Gastrocnemius medialis (tissue), 4 donors: Measurements from ENCODE around the gene SEMA7A. TPM values are rescaled to one million over a fixed set of nuclear protein-coding genes. Genes with fewer than 3 reads are reported as not detected.

ENCODE experiments used
- ATAC-seq, 2 donors: fragments of 150-250 bp; one replicate each; pipeline ENCODE4 v1.9.1; 2016
- DNase-seq, 2 donors: peaks; one replicate each; pipeline ENCODE4 v3.0.0-alpha.2; 2019
- H3K27ac ChIP-seq, 4 donors: fragments of 200-600 bp; sonication (generic); 1 replicate in 1 of 4; 2 replicates in 3 of 4; pipeline ENCODE4 v1.5.1; 2016 to 2018; ENCODE audit warnings: mild to moderate bottlenecking in 2 of 4, moderate library complexity in 1 of 4
- H3K27me3 ChIP-seq, 3 donors: fragments of 200-600 bp; sonication (generic) in 2 of 3; 1 replicate in 1 of 3; 2 replicates in 2 of 3; pipeline versions ENCODE4 v1.5.1 to v1.6.0; 2016 to 2019; ENCODE audit warnings: mild to moderate bottlenecking in 1 of 3, moderate library complexity in 1 of 3
- H3K36me3 ChIP-seq, 2 donors: fragments of 200-600 bp; sonication (generic) in 1 of 2; one replicate each; pipeline ENCODE4 v1.5.1; 2017 to 2018
- H3K4me1 ChIP-seq, 2 donors: fragments of 200-600 bp; sonication (generic) in 1 of 2; one replicate each; pipeline ENCODE4 v1.5.1; 2016 to 2017; ENCODE audit warnings: mild to moderate bottlenecking in 2 of 2
- H3K4me3 ChIP-seq, 4 donors: fragments of 200-600 bp; sonication (generic) in 3 of 4; 1 replicate in 1 of 4; 2 replicates in 3 of 4; pipeline ENCODE4 v1.5.1; 2016 to 2019; ENCODE audit warnings: mild to moderate bottlenecking in 2 of 4
- H3K9me3 ChIP-seq, 3 donors: fragments of 200-600 bp; sonication (generic) in 2 of 3; 1 replicate in 1 of 3; 2 replicates in 2 of 3; pipeline ENCODE4 v1.5.1; 2016 to 2019
- CTCF ChIP-seq, 5 experiments: fragments of 450-650 bp in 3 of 5; fragments of 200-600 bp in 2 of 5; sonication (generic) in 2 of 5; IDR thresholded peaks in 4 of 5; conservative IDR thresholded peaks in 1 of 5; 1 replicate in 4 of 5; 2 replicates in 1 of 5; pipeline ENCODE4 v1.5.1; 2016 to 2019; ENCODE audit warnings: antibody characterized with exemption in 5 of 5, mild to moderate bottlenecking in 3 of 5, moderate library complexity in 3 of 5
- POLR2A ChIP-seq, 2 donors: fragments of 450-650 bp; IDR thresholded peaks; one replicate each; pipeline ENCODE4 v1.6.1; 2017; ENCODE audit warnings: antibody characterized with exemption in 2 of 2, mild to moderate bottlenecking in 2 of 2, moderate library complexity in 2 of 2
- in situ Hi-C, 4 donors: fragments of 200-750 bp; cut with MboI; loops; one replicate each; pipeline versions ENCODE4 v1.15.0 to v1.8.0; 2017; ENCODE audit warnings: low sequenced_read_pairs in 4 of 4
- intact Hi-C: fragments of 100-400 bp; cut with DNase I; formaldehyde crosslinking; loops from one replicate; pipeline ENCODE4 v1.15.1; 2023; ENCODE audit warnings: low total_unique reads
- total RNA-seq, 4 donors: library from RNA; depleted of rRNA; stranded (reverse); fragments of >200 nt; gene quantifications; one replicate each; pipeline versions ENCODE4 v1.1.0 to v1.2.3, GENCODE V29; 2016

SEMA7A gene
- total RNA-seq, 4 donors from 2014 or later, result 0.51 to 2.7 (median 2.4) TPM

DNA sequence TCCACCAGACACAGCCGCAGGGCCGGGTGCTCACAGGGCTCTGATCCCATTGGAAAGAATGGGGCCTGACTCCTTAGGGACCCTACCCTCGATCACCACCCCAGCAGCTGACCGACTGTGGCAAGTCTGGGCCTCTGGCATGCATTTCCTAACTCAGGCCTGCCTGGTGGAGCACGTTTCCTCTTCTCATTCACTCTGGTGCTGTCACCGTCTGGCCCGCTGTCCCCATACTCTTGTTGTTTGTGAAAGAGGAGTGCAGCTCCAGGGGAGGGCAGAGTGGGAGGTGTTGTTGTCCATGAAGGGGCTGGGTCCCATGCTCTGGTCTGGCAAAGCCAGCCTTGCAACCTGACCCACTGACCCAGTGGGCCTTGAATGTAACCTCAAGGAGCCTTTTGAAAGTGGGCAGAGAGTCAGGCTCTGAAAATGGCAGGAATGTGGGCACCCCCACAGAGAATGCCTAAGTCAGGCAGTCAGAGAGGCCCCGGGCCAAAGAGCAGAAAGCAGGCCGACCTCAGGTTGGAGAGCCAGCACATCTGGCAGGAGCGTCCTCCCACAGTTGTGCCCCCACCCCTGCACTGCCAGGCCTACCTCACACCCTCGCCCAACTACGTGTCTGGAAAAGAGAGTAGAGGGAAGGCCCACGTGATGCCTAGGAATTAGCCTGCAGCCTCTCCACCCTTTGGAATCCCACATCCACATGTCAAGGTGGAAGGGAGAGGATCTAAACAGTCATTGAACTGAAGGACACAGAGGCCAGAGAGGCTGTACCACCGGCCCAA lies 10.9 kb downstream of the SEMA7A start:
- peaks cover 18 to 32% of the 10 kb centered on the region in 2 donors for H3K4me1 ChIP-seq
- peak overlapping the region in 2 of 4 donors; percentile 44 to 76 for H3K27ac ChIP-seq
- H3K27me3 ChIP-seq, result no peaks in the 10 kb centered on the region
- in situ Hi-C loops (no loop called here), intact Hi-C loops (no loop called here)
- no peak for TF ChIP-seq POLR2A (IDR thresholded peaks at IDR 0.05)
- TF ChIP-seq CTCF (IDR thresholded peaks at IDR 0.05 in 4 of 5, conservative IDR thresholded peaks at IDR 0.05 in 1 of 5), result no peak
- no peaks in the 10 kb centered on the region for H3K9me3 ChIP-seq
- H3K4me3 ChIP-seq, result no peak overlapping the region
- DNase-seq (peak in 1 of 2 donors; percentile 24), ATAC-seq (peak; percentile 53 to 66)
- H3K36me3 ChIP-seq, result no peaks in the 10 kb centered on the region

GRCh38 chr15:74422265-74422651 lies 11.5 kb downstream of the SEMA7A start:
- ATAC-seq (no peak), DNase-seq (no peak)
- intact Hi-C loops, result no loop called here

GRCh38 chr15:74421302-74422245 lies 12.2 kb downstream of the SEMA7A start:
- Histone ChIP-seq H3K9me3 (no peaks in the 10 kb centered on the region), H3K36me3 (no peaks in the 10 kb centered on the region), H3K27ac (peak overlapping the region in 1 of 4 donors; percentile 76), H3K4me3 (no peak overlapping the region), H3K4me1 (peaks cover 18 to 32% of the 10 kb centered on the region in 2 donors), H3K27me3 (no peaks in the 10 kb centered on the region)
- TF ChIP-seq CTCF (IDR thresholded peaks at IDR 0.05 in 4 of 5, conservative IDR thresholded peaks at IDR 0.05 in 1 of 5), result no peak
- no peak for TF ChIP-seq POLR2A (IDR thresholded peaks at IDR 0.05)
- ATAC-seq, result no peak
- in situ Hi-C loops, result no loop called here
- no peak for DNase-seq
- intact Hi-C loops, result no loop called here

More at GRCh38 chr15:74422265-74422651, 11.5 kb downstream of the SEMA7A start:
- no peak overlapping the region for H3K4me3 ChIP-seq
- H3K27ac ChIP-seq, result peak overlapping the region in 2 of 4 donors; percentile 44 to 76
- no peaks in the 10 kb centered on the region for H3K9me3 ChIP-seq
- peaks cover 18 to 32% of the 10 kb centered on the region in 2 donors for H3K4me1 ChIP-seq
- H3K27me3 ChIP-seq, result no peaks in the 10 kb centered on the region
- no peaks in the 10 kb centered on the region for H3K36me3 ChIP-seq
- TF ChIP-seq CTCF (IDR thresholded peaks at IDR 0.05 in 4 of 5, conservative IDR thresholded peaks at IDR 0.05 in 1 of 5) (no peak), POLR2A (IDR thresholded peaks at IDR 0.05) (no peak)
- in situ Hi-C loops, result no loop called here

DNA sequence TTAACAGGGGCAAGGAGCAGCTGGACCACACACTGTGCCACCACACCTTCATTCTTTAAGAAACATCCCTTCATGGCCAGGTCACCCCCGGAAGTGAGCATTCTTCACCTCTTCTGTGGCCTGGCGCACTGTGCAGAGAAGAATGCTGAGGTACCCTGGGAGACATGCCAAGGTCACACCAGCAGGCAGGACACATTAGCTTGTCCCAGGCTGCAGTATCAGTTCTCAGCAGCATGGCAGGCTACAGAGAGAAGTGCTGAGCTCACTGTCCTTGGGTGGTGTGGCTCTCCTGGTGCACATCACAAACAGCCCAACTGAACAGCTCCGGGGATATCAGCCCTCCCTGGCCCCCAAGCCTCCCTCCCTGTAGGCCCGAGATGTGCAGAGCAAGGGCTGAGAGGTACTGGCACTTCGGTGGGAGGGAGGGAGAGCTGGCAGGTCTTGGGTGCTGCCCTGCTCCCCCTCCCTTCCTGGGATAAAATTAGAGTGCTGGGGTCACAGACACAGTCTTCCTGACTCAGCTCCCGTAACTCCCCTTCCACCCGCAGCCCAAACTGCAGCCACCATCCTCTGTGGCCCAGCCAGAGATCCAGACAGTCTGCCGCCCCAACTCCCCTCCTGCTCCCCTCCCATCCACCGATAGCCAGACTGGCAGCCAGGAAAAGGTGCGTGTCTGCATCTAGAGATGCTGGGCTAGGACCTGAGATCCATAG lies 13.4 kb downstream of the SEMA7A start:
- ATAC-seq, result peak; percentile 50 to 80
- Histone ChIP-seq H3K4me1 (peaks cover 18 to 32% of the 10 kb centered on the region in 2 donors), H3K9me3 (no peaks in the 10 kb centered on the region), H3K4me3 (no peak overlapping the region), H3K36me3 (no peaks in the 10 kb centered on the region), H3K27me3 (no peaks in the 10 kb centered on the region), H3K27ac (no peak overlapping the region)
- TF ChIP-seq CTCF (IDR thresholded peaks at IDR 0.05 in 4 of 5, conservative IDR thresholded peaks at IDR 0.05 in 1 of 5), result no peak
- TF ChIP-seq POLR2A (IDR thresholded peaks at IDR 0.05), result no peak
- in situ Hi-C loops, result no loop called here
- DNase-seq, result peak; percentile 25 to 47
- intact Hi-C loops, result no loop called here
